Upper lobe of left lung (tissue), 4 donors: Measurements from ENCODE around the gene DNAJC21.

Source experiments
- EP300 ChIP-seq, 4 donors: sonication (generic); formaldehyde crosslinking; IDR thresholded peaks; one replicate each; pipeline ENCODE4 v1.5.1; 2017; ENCODE audit warnings: antibody characterized with exemption in 4 of 4, control low read depth in 2 of 4
- POLR2A ChIP-seq, 4 donors: fragments of 450-650 bp; IDR thresholded peaks; one replicate each; pipeline ENCODE4 v1.5.1; 2016 to 2017; ENCODE audit warnings: antibody characterized with exemption in 4 of 4, mild to moderate bottlenecking in 2 of 4
- POLR2AphosphoS5 ChIP-seq, 2 donors: sonication (generic); formaldehyde crosslinking; IDR thresholded peaks; one replicate each; pipeline ENCODE4 v1.5.1; 2017; ENCODE audit warnings: antibody characterized with exemption in 2 of 2
- TF ChIP-seq, protein P1 (sequence below), 6 experiments: fragments of 450-650 bp in 4 of 6; fragments of 200-600 bp in 2 of 6; sonication (generic) in 2 of 6; IDR thresholded peaks; one replicate each; pipeline ENCODE4 v1.5.1; 2016 to 2019; ENCODE audit warnings: antibody characterized with exemption in 6 of 6

DNA sequence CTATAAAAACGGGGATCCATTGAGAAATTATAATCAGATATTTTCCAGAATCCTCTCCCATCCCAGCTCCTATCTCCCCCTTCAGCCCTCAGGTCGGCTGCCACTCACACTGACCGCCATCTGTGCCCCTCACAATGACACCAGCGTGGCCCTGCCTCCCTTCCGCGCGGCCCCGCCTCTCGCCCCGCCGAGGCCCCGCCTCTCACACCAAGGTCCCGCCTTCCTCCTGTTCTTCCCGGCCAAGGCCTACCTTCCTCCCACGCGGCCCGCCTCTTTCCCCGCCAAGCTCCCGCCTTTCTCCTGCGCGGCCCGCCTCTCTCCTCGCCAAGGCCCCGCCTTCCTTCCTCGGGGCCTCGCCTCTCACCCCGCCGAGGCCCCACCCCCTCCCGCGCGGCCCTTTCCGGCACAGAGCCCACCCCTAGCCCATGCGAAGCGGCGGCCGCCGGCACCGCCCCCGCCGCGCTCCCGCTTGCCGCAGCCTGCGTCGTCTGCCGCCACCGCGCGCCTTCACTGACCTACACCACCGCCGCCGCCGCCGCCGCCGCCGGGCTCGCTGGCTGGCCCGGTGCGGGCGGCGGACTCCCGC lies at the start of gene DNAJC21:
- TF ChIP-seq, protein P1, sequence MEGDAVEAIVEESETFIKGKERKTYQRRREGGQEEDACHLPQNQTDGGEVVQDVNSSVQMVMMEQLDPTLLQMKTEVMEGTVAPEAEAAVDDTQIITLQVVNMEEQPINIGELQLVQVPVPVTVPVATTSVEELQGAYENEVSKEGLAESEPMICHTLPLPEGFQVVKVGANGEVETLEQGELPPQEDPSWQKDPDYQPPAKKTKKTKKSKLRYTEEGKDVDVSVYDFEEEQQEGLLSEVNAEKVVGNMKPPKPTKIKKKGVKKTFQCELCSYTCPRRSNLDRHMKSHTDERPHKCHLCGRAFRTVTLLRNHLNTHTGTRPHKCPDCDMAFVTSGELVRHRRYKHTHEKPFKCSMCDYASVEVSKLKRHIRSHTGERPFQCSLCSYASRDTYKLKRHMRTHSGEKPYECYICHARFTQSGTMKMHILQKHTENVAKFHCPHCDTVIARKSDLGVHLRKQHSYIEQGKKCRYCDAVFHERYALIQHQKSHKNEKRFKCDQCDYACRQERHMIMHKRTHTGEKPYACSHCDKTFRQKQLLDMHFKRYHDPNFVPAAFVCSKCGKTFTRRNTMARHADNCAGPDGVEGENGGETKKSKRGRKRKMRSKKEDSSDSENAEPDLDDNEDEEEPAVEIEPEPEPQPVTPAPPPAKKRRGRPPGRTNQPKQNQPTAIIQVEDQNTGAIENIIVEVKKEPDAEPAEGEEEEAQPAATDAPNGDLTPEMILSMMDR (IDR thresholded peaks at IDR 0.05) = no peak
- TF ChIP-seq POLR2AphosphoS5 (IDR thresholded peaks at IDR 0.05) (peak; percentile 18 to 51), POLR2A (IDR thresholded peaks at IDR 0.05) (peak in 1 of 4 donors; percentile 58), EP300 (IDR thresholded peaks at IDR 0.05) (no peak)
